K562 (cell line): ENCODE measurements around the gene AP2M1. TPM values are rescaled to one million over a fixed set of nuclear protein-coding genes. Genes with fewer than 3 reads are reported as not detected.
A peak's percentile ranks its signal among the peaks of the same experiment; 100 is the strongest.

ENCODE experiments used
- AFF4 ChIP-seq: sonication (generic); formaldehyde crosslinking; IDR thresholded peaks from 2 replicates; pipeline ENCODE4 v1.8.0; 2023; ENCODE audit warnings: mild to moderate bottlenecking, missing genetic modification reagents
- ELF2 ChIP-seq: fragments of 250-450 bp; sonication (Bioruptor Pico); IDR thresholded peaks from 2 replicates; pipeline ENCODE4 v1.5.0; 2021; ENCODE audit warnings: mild to moderate bottlenecking
- HIVEP1 ChIP-seq: fragments of 250-450 bp; sonication (Bioruptor Pico); IDR thresholded peaks from 2 replicates; pipeline ENCODE4 v1.4.0; 2020; ENCODE audit warnings: mild to moderate bottlenecking
- IFI16 ChIP-seq: fragments of 250-450 bp; sonication (Bioruptor Pico); IDR thresholded peaks from 2 replicates; pipeline ENCODE4 v2.1.2; 2022; ENCODE audit warnings: mild to moderate bottlenecking, inconsistent platforms
- KDM2B ChIP-seq: fragments of 250-450 bp; sonication (Bioruptor Pico); IDR thresholded peaks from 2 replicates; pipeline ENCODE4 v1.8.0; 2021; ENCODE audit warnings: mild to moderate bottlenecking, moderate library complexity
- RBM25 ChIP-seq: fragments of 200-400 bp; formaldehyde crosslinking; IDR thresholded peaks from 2 replicates; pipeline ENCODE4 v1.6.1; 2018; ENCODE audit warnings: low read length, low read depth, moderate library complexity; ENCODE audit not compliant: severe bottlenecking
- RFX5 ChIP-seq: IDR thresholded peaks from 2 replicates; pipeline ENCODE4 v1.6.1; 2011; ENCODE audit warnings: low read depth, mild to moderate bottlenecking, improper control_type of control experiment, low read length
- SMAD1 ChIP-seq: fragments of 150-350 bp; IDR thresholded peaks from 2 replicates; pipeline ENCODE4 v1.6.1; 2014; ENCODE audit warnings: low read length, low read depth; ENCODE audit not compliant: partially characterized antibody
- SOX6 ChIP-seq: fragments of 450-650 bp; IDR thresholded peaks from 2 replicates; pipeline ENCODE4 v1.6.1; 2014; ENCODE audit warnings: mild to moderate bottlenecking
- TAF9B ChIP-seq: fragments of 450-650 bp; IDR thresholded peaks from 2 replicates; pipeline ENCODE4 v1.6.1; 2018; ENCODE audit warnings: mild to moderate bottlenecking; ENCODE audit not compliant: partially characterized antibody
- TCFL5 ChIP-seq: fragments of 250-450 bp; sonication (Bioruptor Pico); conservative IDR thresholded peaks from 2 replicates; pipeline ENCODE4 v1.6.1; 2021; ENCODE audit warnings: mild to moderate bottlenecking, moderate library complexity, matching md5 sums
- THRAP3 ChIP-seq: fragments of 450-650 bp; IDR thresholded peaks from 2 replicates; pipeline ENCODE4 v1.6.1; 2016; ENCODE audit warnings: mild to moderate bottlenecking, inconsistent platforms, borderline replicate concordance
- ZBTB7A ChIP-seq: IDR thresholded peaks from 2 replicates; pipeline ENCODE4 v1.6.1; 2011; ENCODE audit warnings: low read depth, mild to moderate bottlenecking, low read length, moderate library complexity, borderline replicate concordance; ENCODE audit not compliant: control insufficient read depth
- ZNF197 ChIP-seq: fragments of 200-800 bp; sonication (Bioruptor generic); IDR thresholded peaks from 2 replicates; pipeline ENCODE4 v1.6.1; 2016; ENCODE audit warnings: low read depth, missing genetic modification characterization, missing compliant biosample characterization
- ZNF324 ChIP-seq: fragments of 250-450 bp; sonication (Bioruptor Pico); IDR thresholded peaks from 2 replicates; pipeline ENCODE4 v1.4.0; 2020; ENCODE audit warnings: mild to moderate bottlenecking
- ZNF384 ChIP-seq: IDR thresholded peaks from 2 replicates; pipeline ENCODE4 v1.6.1; 2012; ENCODE audit warnings: low read depth, low read length, improper control_type of control experiment
- polyA plus RNA-seq, 8 experiments: library from polyadenylated mRNA; depleted of rRNA in 4 of 8; stranded (reverse) in 5 of 8; unstranded in 3 of 8; fragments of >200 nt; fragmentation: Nextera tagmentation in 2 of 8; fragmentation: Illumina TruSeq in 1 of 8; extraction: Ambion mirVana in 2 of 8; extraction: Trizol in 1 of 8; gene quantifications; 2 replicates each; pipeline versions ENCODE4 v1.2.1 to v1.2.3, GENCODE V29; 2011 to 2014; ENCODE audit warnings: inconsistent platforms in 1 of 8, missing spikeins in 1 of 8
- total RNA-seq, 7 experiments: library from RNA; depleted of rRNA in 6 of 7; stranded (reverse); fragments of >200 nt in 6 of 7; fragmentation: Illumina TruSeq in 2 of 7; extraction: Trizol in 2 of 7; gene quantifications; 2 replicates each; pipeline versions ENCODE4 v1.2.1 to v1.2.3, GENCODE V29; 2011 to 2021; ENCODE audit warnings: low replicate concordance in 1 of 7
- TF ChIP-seq, protein P1 (sequence below): sonication (generic); formaldehyde crosslinking; IDR thresholded peaks from 2 replicates; pipeline ENCODE4 v1.8.1; 2023; ENCODE audit warnings: missing genetic modification reagents, mild to moderate bottlenecking, borderline replicate concordance
- TF ChIP-seq, protein P2 (sequence below): sonication (generic); formaldehyde crosslinking; IDR thresholded peaks from 2 replicates; pipeline ENCODE4 v1.8.0; 2022; ENCODE audit warnings: mild to moderate bottlenecking, missing genetic modification reagents

Gene AP2M1
- total and polyA plus RNA-seq, 9 of the 15 experiments (the other 6 are each of a cell fraction or from before 2014, with no cell fraction given) = 118 to 505 (median 296) TPM

DNA sequence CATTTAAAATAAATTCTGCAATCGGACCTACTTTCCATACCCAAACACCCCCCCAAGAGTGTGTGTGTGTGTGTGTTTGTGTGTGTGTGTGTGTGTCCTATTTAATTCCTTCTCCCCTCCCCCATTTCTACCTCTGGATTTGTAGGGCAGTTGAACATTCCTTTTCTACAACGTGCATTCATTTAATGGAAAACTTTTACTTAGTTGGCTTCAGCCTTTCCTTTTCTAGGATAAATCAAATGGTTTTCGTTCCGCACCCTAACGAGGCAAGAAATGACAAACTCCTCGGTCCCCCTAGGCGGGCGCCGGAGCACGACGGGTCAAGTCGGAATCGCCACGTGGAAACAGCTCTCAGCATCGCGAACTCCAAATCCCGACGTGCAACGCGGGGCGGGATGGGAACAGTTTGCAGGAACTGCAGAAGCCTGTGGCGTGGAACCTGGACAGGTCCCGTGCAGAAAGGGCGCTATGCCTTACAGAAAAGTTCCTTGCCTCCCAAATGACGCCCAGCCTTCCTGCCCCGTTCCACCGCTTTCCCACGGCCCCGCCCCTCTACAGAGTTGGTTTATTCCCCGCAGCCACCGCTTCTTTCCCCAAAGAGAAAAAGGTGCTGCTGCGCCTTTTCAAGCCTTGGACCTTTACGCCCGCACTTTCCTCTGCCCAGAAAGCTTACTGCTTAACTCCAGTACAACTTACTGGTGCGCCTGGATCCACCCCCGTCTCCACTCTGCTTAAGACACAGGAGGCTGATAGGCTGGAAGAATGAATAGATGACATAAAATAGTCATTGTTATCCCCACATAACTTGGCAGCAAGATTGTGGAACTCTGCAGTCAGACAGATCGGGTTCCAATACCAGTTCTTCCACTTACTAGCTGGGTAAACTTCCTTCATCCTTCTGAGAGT, 40.6 kb upstream of the AP2M1 start (continued):
- TF ChIP-seq TCFL5 = no peak
- 0 out of 2 replicates have a peak, but pooled peaks have one; percentile 18 for TF ChIP-seq ELF2 (CRISPR knock-in tag)
- TF ChIP-seq RBM25 = no peak
- no peak; the same call in 1 of the 2 replicates for TF ChIP-seq KDM2B (CRISPR knock-in tag)
- no peak for TF ChIP-seq ZNF384
- TF ChIP-seq THRAP3 = no peak
- no peak for TF ChIP-seq HIVEP1 (CRISPR knock-in tag)
- TF ChIP-seq ZNF197 (CRISPR knock-in tag) = no peak
- no peak for TF ChIP-seq AFF4 (CRISPR knock-in tag)
- TF ChIP-seq ZNF324 = no peak
- TF ChIP-seq, protein P1, sequence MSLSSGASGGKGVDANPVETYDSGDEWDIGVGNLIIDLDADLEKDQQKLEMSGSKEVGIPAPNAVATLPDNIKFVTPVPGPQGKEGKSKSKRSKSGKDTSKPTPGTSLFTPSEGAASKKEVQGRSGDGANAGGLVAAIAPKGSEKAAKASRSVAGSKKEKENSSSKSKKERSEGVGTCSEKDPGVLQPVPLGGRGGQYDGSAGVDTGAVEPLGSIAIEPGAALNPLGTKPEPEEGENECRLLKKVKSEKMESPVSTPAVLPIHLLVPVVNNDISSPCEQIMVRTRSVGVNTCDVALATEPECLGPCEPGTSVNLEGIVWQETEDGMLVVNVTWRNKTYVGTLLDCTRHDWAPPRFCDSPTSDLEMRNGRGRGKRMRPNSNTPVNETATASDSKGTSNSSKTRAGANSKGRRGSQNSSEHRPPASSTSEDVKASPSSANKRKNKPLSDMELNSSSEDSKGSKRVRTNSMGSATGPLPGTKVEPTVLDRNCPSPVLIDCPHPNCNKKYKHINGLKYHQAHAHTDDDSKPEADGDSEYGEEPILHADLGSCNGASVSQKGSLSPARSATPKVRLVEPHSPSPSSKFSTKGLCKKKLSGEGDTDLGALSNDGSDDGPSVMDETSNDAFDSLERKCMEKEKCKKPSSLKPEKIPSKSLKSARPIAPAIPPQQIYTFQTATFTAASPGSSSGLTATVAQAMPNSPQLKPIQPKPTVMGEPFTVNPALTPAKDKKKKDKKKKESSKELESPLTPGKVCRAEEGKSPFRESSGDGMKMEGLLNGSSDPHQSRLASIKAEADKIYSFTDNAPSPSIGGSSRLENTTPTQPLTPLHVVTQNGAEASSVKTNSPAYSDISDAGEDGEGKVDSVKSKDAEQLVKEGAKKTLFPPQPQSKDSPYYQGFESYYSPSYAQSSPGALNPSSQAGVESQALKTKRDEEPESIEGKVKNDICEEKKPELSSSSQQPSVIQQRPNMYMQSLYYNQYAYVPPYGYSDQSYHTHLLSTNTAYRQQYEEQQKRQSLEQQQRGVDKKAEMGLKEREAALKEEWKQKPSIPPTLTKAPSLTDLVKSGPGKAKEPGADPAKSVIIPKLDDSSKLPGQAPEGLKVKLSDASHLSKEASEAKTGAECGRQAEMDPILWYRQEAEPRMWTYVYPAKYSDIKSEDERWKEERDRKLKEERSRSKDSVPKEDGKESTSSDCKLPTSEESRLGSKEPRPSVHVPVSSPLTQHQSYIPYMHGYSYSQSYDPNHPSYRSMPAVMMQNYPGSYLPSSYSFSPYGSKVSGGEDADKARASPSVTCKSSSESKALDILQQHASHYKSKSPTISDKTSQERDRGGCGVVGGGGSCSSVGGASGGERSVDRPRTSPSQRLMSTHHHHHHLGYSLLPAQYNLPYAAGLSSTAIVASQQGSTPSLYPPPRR (CRISPR knock-in tag) = no peak
- TF ChIP-seq SMAD1 = no peak
- no peak for TF ChIP-seq IFI16 (CRISPR knock-in tag)
- TF ChIP-seq ZBTB7A = 0 out of 2 replicates have a peak, but pooled peaks have one; percentile 22
- TF ChIP-seq TAF9B = peak; percentile 34
- TF ChIP-seq RFX5 = no peak
- TF ChIP-seq, protein P2, sequence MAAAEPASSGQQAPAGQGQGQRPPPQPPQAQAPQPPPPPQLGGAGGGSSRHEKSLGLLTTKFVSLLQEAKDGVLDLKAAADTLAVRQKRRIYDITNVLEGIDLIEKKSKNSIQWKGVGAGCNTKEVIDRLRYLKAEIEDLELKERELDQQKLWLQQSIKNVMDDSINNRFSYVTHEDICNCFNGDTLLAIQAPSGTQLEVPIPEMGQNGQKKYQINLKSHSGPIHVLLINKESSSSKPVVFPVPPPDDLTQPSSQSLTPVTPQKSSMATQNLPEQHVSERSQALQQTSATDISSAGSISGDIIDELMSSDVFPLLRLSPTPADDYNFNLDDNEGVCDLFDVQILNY = no peak
- TF ChIP-seq SOX6 = no peak
